Measurements from ENCODE around the gene GAST. TPM values are rescaled to one million over a fixed set of nuclear protein-coding genes. Genes with fewer than 3 reads are reported as not detected.

GAST gene
- total and polyA plus RNA-seq, 2 of the 4 experiments (the other 2 are of a cell fraction) = not detected

GRCh38 chr17:41695954-41696757, 16.0 kb upstream of the GAST start (continued):
- no peak for TF ChIP-seq CHD1 (IDR thresholded peaks at IDR 0.05; ENCODE audit: low read depth, low read length)
- no peak for TF ChIP-seq FOS (IDR thresholded peaks at IDR 0.05; ENCODE audit: low read depth, low read length)

DNA sequence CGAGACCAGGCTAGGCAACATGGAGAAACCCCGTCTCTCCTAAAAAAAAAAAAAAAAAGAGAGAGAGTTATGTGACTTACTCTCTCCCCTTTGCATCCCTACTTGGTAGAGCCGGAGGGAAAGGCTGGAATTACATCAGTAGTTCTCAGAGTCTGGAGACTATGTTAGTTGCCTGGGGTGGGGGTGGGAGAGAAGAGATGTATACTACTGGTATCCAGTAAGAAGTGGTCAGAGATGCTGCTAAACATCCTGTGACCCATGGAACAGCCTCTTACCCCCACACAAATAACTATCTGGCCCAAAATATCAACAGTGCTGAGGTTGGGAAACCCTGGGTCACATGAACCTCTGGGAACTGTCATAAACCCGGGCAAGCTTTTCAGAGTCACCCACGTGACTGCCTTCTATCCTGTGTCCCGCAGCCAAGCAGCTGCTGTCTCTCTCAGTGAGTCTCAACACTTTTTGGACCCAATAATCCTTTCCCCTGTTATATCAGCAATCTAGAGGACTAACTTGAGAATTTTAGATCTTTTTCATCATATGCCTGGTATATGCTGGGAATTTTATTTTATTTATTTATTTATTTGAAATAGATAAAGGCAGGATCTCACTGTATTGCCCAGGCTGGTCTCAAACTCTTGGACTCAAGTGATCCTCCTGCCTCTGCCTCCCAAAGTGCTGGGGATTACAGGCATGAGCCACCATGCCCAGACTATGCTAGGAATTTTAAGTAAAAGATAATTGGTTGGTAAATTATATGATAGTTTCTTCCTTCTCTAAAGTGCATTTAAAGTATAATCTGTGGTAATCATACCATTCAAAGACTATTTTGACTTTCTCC, 14.8 kb upstream of the GAST start:
- H4K8ac ChIP-seq (ENCODE audit: low read depth in 2 of 2, low read length in 2 of 2) = no peak overlapping the region; a peak in 1 of 4 replicates
- peaks cover 39% of the 10 kb centered on the region; the same call in 1 of the 2 replicates for H4K20me1 ChIP-seq (ENCODE audit: insufficient read depth, low read length)
- peaks cover 19% of the 10 kb centered on the region for H3K36me3 ChIP-seq (ENCODE audit: control insufficient read depth, insufficient read depth, low read length)
- no peak overlapping the region for H3K56ac ChIP-seq (ENCODE audit: extremely low read depth, insufficient read depth, low read length)
- H2BK5ac ChIP-seq (ENCODE audit: low read depth, low read length, poor library complexity, severe bottlenecking) = no peak overlapping the region
- ATAC-seq (ENCODE audit: low read depth) (peak; percentile 41), DNase-seq (peak; percentile 64)
- no peak overlapping the region for H3K18ac ChIP-seq (ENCODE audit: low read depth, low read length)
- intact Hi-C loops (cut with micrococcal nuclease) (no loop called here), in situ Hi-C loops (cut with MboI; ENCODE audit: low sequenced_read_pairs) (no loop called here), dilution Hi-C loops (cut with HindIII; ENCODE audit: low sequenced_read_pairs, unreplicated experiment) (no loop called here)
- no peak overlapping the region for H4K91ac ChIP-seq (ENCODE audit: insufficient read depth, low read depth, low read length)
- H3K4me2 ChIP-seq (ENCODE audit: low read depth, low read length) = peak overlapping the region; percentile 11
- H3K27me3 ChIP-seq (ENCODE audit: control insufficient read depth, insufficient read depth, low read length) = no peaks in the 10 kb centered on the region
- peaks cover 16% of the 10 kb centered on the region for H3K9me1 ChIP-seq (ENCODE audit: insufficient read depth, low read length)
- H2BK120ac ChIP-seq (ENCODE audit: low read depth, low read length) = no peak overlapping the region
- 0 out of 2 replicates have a peak overlapping the region, but pooled peaks have one; percentile 21 for H2AK5ac ChIP-seq (ENCODE audit: low read depth, low read length)
- ChIA-PET POLR2A (ENCODE audit: unreplicated experiment) (interaction anchor here (1.1 kb wide), 1 partner anchor 9 kb away, joined by 3 read pairs; no protein-coding TSS in a partner anchor), CTCF (no interaction called here)
- no peak for TF ChIP-seq RCOR1 (IDR thresholded peaks at IDR 0.05; ENCODE audit: insufficient replicate concordance, low read length)
- TF ChIP-seq USF2 (IDR thresholded peaks at IDR 0.05; ENCODE audit: low read depth, low read length) = peak; percentile 92
- no peak for TF ChIP-seq CTCF (conservative IDR thresholded peaks at IDR 0.05; ENCODE audit: low read depth, low read length)
- peak; percentile 54; the same call in 1 of the 2 replicates for TF ChIP-seq CEBPB (IDR thresholded peaks at IDR 0.05; ENCODE audit: low read depth, low read length)
- 0 out of 2 replicates have a peak, but pooled peaks have one; percentile 15 for TF ChIP-seq MAZ (IDR thresholded peaks at IDR 0.05; ENCODE audit: borderline replicate concordance, low read depth, low read length)
- H3K4me1 ChIP-seq (ENCODE audit: control insufficient read depth, insufficient read depth, low read length) = peaks cover 4% of the 10 kb centered on the region; the same call in 1 of the 2 replicates
- H2AFZ ChIP-seq (replicated peaks; ENCODE audit: low read length, poor library complexity) = peak overlapping the region; percentile 69
- H2BK15ac ChIP-seq (ENCODE audit: low read depth, low read length) = no peak overlapping the region
- H2BK20ac ChIP-seq (ENCODE audit: low read depth, low read length) = no peak overlapping the region
- H3K27ac ChIP-seq (ENCODE audit: insufficient read depth, low read length) = peak overlapping the region; percentile 11; the same call in 1 of the 2 replicates
- 0% methylated on average over 2 of the region's 6 CpGs; no CpG with 5 or more reads in 1 of the 2 experiments for WGBS, 2 experiments (ENCODE audit: extremely low coverage in 2 of 2, insufficient read length in 1 of 2)
- H3K4ac ChIP-seq (ENCODE audit: low read depth, low read length) = 0 out of 2 replicates have a peak overlapping the region, but pooled peaks have one; percentile 47
- no peaks in the 10 kb centered on the region for H3K9me3 ChIP-seq (ENCODE audit: control insufficient read depth, insufficient read depth, low read length)
- peak overlapping the region; percentile 63 for H2AK9ac ChIP-seq (replicated peaks; ENCODE audit: low read depth, low read length, poor library complexity)
- 0 out of 2 replicates have a peak overlapping the region, but pooled peaks have one; percentile 36 for H3K14ac ChIP-seq (replicated peaks; ENCODE audit: low read depth, low read length)
- no peak overlapping the region for H3K4me3 ChIP-seq (ENCODE audit: insufficient read depth, low read depth, low read length)
- H3K9ac ChIP-seq (ENCODE audit: low read depth, low read length) = no peak overlapping the region
- no TSS peak for BruUV-seq (replicated peaks)
- no peak overlapping the region for H4K5ac ChIP-seq (ENCODE audit: low read depth, low read length)
- no peak overlapping the region for H3K23ac ChIP-seq (ENCODE audit: low read depth, low read length)
- H3K79me1 ChIP-seq (ENCODE audit: low read depth in 1 of 2, low read length in 2 of 2) = peaks cover 4 to 16% of the 10 kb centered on the region in 2 experiments
